Urothelium cell line (cell line): ENCODE measurements around the gene ATXN1.

Experiments
- DNase-seq: peaks from one replicate; pipeline ENCODE4 v3.0.0; 2011; ENCODE audit warnings: low spot score, mixed read lengths
- FAIRE-seq: peaks from 2 replicates; lab custom pipeline; 2011; peaks lifted over from hg19 to GRCh38; lab: Jason Lieb, UNC

Gene ATXN1

GRCh38 chr6:16432075-16433032 lies 328.9 kb downstream of the ATXN1 start:
- no peak for DNase-seq
- FAIRE-seq: no peak

GRCh38 chr6:16431106-16431505 lies 330.2 kb downstream of the ATXN1 start:
- DNase-seq: no peak
- no peak for FAIRE-seq

- FAIRE-seq (no peak), DNase-seq (no peak)
Observed at GRCh38 chr6:16430391-16431089, 330.7 kb downstream of the ATXN1 start.

- FAIRE-seq (no peak), DNase-seq (no peak)
Observed at GRCh38 chr6:16429669-16430068, 331.6 kb downstream of the ATXN1 start.

GRCh38 chr6:16427124-16427523 lies 334.1 kb downstream of the ATXN1 start:
- DNase-seq: no peak
- FAIRE-seq: no peak

- no peak for DNase-seq
- FAIRE-seq: no peak
Observed at GRCh38 chr6:16425881-16426615, 335.2 kb downstream of the ATXN1 start.

GRCh38 chr6:16421462-16421960 lies 339.7 kb downstream of the ATXN1 start:
- FAIRE-seq (no peak), DNase-seq (no peak)

GRCh38 chr6:16420715-16421461 lies 340.4 kb downstream of the ATXN1 start:
- no peak for FAIRE-seq
- DNase-seq: no peak

GRCh38 chr6:16420337-16420714 lies 340.9 kb downstream of the ATXN1 start:
- DNase-seq (no peak), FAIRE-seq (no peak)

GRCh38 chr6:16419636-16420336 lies 341.5 kb downstream of the ATXN1 start:
- DNase-seq (no peak), FAIRE-seq (no peak)

GRCh38 chr6:16418151-16418550 lies 343.1 kb downstream of the ATXN1 start:
- no peak for FAIRE-seq

GRCh38 chr6:16415677-16416076 lies 345.6 kb downstream of the ATXN1 start:
- no peak for DNase-seq

More at GRCh38 chr6:16418151-16418550, 343.1 kb downstream of the ATXN1 start:
- no peak for DNase-seq

GRCh38 chr6:16414205-16414604 lies 347.1 kb downstream of the ATXN1 start:
- DNase-seq (no peak), FAIRE-seq (no peak)

More at GRCh38 chr6:16415677-16416076, 345.6 kb downstream of the ATXN1 start:
- FAIRE-seq: no peak

GRCh38 chr6:16413399-16413798 lies 347.9 kb downstream of the ATXN1 start:
- FAIRE-seq: no peak
- no peak for DNase-seq

- FAIRE-seq: no peak
- DNase-seq: no peak
Observed at GRCh38 chr6:16412982-16413381, 348.3 kb downstream of the ATXN1 start.

GRCh38 chr6:16412171-16412570 lies 349.1 kb downstream of the ATXN1 start:
- DNase-seq (no peak), FAIRE-seq (no peak)

GRCh38 chr6:16409531-16410441 lies 351.5 kb downstream of the ATXN1 start:
- DNase-seq: peak; percentile 55
- FAIRE-seq: no peak

GRCh38 chr6:16408766-16409165 lies 352.5 kb downstream of the ATXN1 start:
- DNase-seq (no peak), FAIRE-seq (no peak)

- FAIRE-seq (no peak), DNase-seq (no peak)
Observed at GRCh38 chr6:16406966-16407365, 354.3 kb downstream of the ATXN1 start.
